KBM-7 (cell line): ENCODE data around the gene MYH14.

Experiments used
- DNase-seq: peaks from one replicate; pipeline ENCODE4 v3.0.0-alpha.2; 2015
- in situ Hi-C: fragments of 300-500 bp; cut with MboI; formaldehyde crosslinking; loops from 2 replicates; pipeline ENCODE4 v1.14.3; 2020; ENCODE audit warnings: low sequenced_read_pairs, low pct_unique_long_range_greater_than_20kb, mixed read lengths

Gene MYH14

DNA sequence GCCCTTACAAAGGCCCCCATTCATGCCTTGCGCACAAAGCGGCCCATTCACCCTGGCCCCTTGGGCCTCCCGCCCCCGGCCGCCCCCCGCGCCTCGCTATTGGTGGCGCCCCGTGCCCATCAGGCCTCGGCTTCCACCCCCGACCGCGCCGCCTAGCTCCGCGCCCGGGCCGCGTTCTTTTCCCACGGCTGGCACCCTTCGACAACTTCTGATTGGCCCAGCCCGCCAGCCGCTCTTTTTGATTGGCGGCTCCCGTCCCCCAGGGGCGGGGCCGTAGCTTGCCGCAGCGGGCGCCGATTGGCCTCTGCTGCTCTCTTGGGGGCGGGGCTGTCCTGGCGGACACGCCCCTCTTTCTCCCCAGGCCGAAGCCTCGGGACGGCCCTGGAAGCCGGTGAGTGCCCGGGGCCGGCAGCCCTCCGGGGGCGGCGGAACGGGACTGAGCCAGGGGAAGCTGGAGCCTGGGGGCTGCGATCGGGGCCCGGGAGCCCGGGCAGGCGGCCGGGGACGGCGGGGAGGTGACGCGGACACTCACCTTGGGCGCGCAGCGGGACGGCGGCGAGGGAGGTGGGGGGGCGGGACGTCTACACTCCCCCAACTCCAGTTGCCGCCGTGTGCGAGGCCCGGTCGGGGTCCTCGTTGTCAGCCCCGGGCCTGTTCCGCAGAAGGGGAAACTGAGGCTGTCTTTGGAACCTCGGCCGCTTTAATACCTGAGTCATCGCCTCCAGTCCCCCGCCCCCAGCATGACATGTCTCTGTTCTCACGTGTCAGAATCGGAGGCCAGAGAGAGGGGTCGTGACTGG lies at the start of gene MYH14:
Gene MYH14 (plus strand): TSS at position 342 of the 800 bp plus-strand sequence. CDS start 6,744 bp downstream, outside the sequence.
- no peak for DNase-seq
- in situ Hi-C loops: no loop called here

DNA sequence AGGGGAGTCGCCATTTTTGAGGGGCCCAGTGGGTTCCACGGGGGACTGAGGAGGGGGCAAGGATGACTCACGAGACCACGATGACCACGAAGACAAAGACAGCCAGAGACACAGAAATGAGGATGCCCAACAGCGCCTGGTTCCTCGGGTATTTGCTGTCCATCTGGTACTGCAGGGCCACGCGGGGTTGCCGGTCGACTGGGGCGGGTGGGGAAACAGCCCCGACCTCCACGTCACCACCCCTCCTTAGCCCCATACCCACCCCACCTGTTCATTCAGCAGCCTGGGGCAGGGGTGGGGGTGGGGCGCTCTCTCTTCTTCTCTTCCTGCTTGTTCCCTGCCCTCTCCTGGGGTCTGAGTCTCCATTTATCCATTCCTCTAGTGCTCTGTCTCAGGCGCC lies 48.9 kb upstream of the MYH14 start:
- in situ Hi-C loops: no loop called here
- no peak for DNase-seq

DNA sequence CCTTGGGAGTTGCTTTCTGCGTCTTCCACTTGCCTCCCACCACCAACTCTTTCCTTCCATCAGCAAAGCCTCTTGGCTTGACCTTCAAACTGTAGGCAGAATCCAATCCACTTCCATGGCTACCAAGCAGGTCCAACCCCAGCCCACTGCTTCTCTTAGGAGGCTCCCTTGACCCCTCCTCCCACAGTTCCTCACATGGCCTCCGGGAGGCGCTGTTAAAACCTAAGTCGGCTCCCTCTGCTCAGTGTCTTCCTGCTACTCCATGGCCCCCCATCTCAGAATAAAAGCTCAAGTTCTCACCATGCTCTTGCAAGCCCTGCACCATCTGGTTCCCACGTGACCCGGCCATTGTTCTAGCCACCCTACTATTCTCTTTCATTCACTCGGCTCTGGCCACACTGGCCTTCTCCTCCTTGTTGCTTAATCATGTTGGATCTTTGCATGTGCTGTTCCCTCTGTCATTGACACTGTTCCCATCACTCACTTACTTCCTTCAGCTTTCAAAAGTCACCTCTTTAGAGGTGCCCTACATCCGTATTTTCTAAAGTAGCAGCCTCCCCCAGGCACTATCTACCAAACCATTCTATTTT lies 47.8 kb upstream of the MYH14 start:
- no peak for DNase-seq
- in situ Hi-C loops: no loop called here

DNA sequence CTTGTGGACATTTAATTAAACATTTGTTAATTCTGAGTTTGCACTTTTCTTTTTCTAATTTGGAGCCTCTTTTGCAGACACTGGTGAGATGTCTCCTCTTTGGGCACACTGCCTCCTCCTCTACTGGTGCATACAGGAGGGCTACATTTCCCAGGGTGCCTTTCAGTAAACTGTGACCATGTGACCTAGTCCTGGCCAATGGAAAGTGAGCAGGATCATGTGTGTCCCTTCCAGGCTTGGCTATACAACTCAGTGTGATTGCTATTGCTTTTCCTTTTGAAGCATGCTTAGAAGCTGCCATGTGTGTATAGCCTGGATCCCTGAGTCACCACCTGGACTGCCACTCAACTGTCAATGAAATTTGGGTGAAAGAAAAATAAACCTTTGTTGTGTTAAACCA lies 44.8 kb upstream of the MYH14 start:
- DNase-seq: no peak
- in situ Hi-C loops: no loop called here

DNA sequence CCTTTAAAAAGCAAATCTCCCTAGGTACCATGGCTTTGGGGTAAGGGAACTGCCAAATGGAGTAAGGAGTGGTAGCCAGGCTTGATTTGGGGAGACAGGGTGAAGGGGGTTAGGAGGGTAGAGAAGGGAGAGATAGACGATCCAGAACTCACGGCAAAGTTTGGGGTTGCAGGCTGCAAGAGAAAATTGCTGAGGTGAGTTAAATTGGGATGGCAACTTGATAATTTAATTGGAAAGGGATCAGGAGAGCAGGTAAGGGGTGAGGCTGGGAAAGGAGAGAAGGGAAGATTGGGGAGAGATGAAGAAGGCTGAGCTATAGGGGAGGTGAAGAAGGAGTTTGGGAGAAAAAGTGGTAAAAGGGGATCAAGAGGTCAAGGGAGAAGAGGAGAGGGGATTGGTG lies 44.3 kb upstream of the MYH14 start:
- in situ Hi-C loops: no loop called here
- DNase-seq: no peak

DNA sequence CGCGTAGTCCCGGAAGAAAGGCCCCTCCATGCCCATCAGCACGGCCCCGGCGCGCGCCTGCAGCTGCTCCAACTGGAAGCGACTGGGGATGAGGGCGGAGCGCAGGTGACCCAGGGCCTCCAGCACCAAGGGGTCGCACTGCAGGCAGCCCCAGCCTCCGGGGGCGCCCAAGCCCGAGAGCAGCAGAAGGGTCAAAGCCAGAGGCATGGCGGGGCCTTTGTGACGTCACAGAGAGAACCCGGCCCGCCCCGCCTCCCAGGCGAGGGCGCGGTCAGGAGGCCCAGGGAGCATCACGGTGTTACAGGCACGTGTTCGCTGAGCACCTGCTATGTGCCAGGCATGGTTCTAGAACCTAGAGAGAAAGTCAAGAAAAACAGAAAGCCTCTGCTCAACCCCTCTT lies 40.4 kb upstream of the MYH14 start, which contains the start of gene IZUMO2:
Gene IZUMO2 (minus strand): TSS at position 294 of the 400 bp plus-strand sequence. CDS start 87 bp downstream, at position 207.
- in situ Hi-C loops: no loop called here
- no peak for DNase-seq

DNA sequence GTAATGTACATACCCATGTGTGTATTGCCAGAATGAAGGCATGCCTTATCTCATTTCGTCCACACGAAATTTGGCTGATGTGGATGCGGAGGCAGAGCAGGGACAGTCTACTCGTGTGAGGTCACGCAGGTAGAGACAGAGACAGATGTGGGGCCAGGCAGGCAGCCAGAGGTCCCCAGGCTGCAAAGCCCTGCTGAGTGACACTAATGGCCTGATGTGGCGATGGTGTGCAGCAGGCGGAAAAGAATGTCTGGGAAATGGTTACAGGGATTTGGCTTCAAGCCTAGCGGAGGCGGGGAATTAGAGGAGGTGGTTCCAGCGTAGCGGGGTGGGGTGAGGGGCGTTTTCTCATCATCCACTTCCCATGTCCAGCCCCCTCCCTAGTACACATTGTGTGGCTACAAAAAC lies 36.1 kb upstream of the MYH14 start:
- DNase-seq: no peak
- in situ Hi-C loops: no loop called here

DNA sequence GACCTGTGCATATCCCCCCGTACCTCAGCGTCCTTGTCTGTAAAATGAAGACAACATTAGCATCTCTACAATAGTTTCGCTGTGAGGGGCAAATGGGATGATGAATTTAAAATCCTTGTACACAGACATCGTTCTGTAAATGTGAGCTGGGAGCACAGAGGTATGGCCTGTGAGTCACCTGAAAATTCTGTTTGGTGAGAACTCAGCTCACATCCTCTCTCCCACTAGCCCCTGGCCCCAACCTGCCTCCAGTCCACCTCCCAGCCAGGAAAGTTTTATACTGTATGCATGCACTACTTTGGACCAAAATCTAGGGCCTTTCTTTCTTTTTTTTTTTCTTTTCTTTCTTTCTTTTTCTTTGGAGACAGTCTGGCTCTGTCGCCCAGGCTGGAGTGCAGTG lies 31.7 kb upstream of the MYH14 start:
- in situ Hi-C loops: no loop called here
- no peak for DNase-seq

DNA sequence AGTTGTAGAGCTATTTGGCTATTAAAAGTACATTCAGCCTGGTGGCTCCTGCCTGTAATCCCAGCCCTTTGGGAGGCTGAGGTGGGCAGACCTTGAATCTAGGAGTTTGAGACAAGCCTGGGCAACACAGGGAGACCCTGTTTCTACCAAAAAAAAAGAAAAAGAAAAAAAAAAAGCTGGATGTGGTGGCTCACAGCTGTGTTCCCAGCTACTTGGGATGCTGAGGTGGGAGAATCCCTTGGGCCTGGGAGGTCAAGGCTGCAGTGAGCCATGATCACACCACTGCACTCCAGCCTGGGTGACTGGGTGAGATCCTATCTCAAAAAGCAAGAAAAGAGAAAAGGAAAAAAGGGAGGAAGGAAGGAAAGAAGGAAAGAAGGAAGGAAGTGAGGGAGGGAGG lies 30.7 kb upstream of the MYH14 start:
- DNase-seq: no peak
- in situ Hi-C loops: no loop called here

DNA sequence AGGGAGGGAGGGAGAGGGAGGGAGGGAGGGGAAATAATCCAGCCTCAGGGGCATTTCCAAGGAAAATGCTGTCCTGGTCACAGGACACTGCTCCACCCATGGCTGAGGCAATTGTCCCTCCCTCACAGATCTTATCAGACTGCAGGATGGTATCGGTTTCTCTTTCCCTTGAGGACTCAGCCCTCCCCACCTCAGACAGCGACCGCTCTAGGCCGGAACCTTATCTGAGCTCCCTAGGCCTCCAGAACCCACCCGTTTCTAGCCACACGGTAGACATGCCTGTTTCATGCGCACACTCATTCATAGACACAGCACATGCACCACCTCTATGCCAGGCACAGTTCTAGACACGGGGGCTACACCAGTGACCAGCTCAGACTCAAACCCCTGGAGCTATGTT lies 30.3 kb upstream of the MYH14 start:
- in situ Hi-C loops: no loop called here
- peak; percentile 11 for DNase-seq

DNA sequence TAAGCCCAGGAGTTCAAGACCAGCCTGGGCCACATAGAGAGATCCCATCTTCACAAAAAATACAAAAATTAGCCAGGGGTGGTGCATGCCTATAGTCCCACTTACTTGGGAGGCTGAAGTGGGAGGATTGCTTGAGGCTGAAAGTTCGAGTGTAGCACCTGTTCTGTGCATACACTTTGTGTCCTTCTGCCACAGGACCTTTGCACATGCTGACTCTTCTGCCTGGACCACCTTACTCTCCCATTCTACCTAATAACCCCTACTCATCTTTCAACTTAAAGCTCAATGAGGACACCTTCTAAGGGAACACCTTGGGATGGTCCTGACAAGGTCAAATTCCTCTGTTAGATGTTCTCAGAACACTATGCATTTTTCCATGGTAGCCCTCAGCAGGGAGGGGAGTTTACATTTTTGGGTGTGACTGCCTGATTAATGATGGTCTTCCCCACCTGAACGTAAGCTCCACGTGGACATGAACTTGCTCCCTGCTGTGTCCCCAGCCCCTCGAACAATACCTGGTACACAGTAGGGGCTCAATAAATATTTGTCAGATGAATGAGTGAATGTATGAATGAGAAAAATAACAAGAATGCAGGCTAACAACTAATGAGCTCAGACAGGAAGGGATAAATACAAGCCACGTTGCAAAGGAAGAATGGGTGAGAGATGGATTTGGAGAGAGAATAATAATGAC lies 29.2 kb upstream of the MYH14 start:
- in situ Hi-C loops: no loop called here
- no peak for DNase-seq

DNA sequence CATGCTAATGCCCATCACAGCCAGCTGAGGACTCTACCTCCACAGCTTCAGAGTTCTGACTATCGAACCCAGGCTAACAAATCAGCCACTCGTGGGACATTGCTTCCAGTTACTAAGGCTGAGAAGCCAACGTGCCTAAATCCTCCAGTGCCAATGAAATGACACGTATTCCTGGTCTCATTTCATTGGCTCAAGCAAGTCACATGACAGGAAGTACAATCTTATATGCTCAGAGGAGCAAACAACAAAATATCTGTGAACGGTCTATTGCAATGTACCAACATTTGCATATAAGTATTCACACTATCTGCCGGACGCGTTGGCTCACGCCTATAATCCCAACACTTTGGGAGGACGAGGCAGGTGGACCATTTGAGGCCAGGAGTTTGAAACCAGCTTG lies 27.5 kb upstream of the MYH14 start:
- in situ Hi-C loops: no loop called here
- no peak for DNase-seq

DNA sequence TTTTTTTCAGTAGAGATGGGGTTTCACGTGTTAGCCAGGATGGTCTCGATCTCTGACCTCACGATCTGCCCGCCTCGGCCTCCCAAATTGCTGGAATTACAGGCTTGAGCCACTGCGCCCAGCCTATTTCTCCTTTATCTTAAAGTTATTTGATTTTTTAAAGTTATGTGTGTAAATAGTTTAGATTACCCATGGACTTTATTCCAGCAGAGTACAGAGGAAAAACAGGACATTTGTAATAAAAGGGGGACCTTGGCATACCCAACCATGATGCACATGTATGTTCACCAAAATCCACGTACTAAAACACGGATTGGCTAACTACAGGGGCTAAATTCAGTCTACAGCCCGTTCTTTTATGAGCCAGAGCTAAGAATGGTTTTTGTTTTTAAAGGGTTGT lies 26.6 kb upstream of the MYH14 start:
- no peak for DNase-seq
- in situ Hi-C loops: no loop called here

DNA sequence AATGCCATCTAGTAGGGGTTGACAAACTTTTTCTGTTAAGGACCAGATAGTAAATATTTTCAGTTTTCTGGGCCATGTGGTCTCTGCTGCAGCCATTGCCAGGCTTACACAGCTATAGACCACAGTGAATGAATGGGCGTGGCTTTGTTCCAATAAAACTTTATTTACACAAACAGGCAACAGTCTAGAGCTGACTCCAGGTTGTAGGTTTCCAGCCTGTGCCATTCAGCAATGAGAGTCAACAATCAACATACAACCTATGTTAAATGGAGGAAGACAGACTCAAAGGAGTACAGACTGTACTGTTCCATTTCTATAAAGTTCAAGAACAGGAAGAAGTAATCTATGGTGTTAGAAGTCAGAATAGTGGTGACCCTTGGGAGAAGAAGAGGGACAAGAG lies 25.1 kb upstream of the MYH14 start:
- no peak for DNase-seq
- in situ Hi-C loops: no loop called here

DNA sequence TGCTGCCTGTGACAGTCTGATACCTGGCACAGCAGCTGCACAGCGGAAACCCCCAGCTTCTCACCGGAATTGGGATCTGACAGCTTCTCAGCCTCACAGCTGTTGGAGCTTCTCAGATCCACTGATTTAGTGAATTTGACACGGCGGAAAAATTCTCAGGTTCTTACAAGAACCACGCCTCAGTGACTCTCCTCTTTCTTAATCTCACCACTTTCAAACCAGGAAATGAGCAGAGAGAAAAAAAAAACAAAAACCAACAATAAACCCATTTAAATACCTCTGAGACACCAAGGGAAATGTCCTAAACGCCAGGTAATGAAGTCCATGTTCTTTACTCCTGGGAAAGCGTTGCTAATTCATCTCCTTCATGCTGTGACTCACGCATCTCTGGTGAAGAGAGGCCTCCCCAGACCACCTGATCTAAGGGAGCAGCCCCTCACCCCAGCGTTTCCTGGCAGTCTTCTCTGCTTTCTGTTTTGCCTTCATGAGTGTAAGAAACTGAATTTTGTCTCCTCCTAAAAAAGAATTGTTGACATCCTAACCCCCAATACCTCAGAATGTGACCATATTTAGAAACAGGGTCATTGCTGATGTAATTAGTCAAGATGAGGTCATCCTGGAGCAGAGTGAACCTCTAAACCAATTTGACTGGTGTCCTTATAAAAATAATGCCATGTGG lies 24.4 kb upstream of the MYH14 start:
- in situ Hi-C loops: no loop called here
- DNase-seq: no peak

DNA sequence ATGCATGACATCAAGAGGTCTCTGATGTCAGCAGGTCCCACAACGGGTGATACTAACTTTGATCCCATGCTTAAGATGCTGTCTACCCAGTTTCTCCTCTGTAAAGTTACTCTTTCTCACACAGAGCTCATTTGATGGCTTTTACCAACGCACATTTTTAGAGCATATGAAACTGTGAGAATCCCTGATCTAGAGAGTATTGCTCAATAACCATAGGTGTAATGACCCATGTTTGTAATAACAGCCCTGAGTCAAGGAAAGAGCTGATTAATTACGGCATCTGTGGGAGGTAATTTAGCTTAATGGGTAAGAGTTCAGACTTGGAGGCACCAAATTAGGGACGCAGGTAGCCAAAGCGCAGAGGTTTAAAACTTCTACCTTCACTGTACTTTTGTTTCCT lies 22.3 kb upstream of the MYH14 start:
- in situ Hi-C loops: no loop called here
- DNase-seq: no peak

DNA sequence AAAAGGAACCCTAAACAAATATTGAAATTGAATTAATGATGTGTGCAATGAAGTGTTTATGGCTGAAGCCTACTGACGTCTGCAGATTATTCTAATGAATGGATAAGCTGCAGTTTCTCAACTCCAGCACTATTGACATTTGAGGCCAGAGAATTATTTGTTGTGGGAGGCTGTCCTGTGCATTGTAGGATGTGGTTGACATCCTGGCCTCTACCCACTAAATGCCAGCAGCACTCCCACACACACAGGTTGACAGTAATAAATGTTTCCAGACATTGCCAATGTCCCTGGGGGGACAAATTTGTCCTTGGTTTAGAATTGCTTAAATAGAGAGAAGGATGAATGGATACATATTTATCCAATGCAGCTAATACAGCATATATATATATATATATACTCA lies 19.2 kb upstream of the MYH14 start:
- in situ Hi-C loops: no loop called here
- no peak for DNase-seq

DNA sequence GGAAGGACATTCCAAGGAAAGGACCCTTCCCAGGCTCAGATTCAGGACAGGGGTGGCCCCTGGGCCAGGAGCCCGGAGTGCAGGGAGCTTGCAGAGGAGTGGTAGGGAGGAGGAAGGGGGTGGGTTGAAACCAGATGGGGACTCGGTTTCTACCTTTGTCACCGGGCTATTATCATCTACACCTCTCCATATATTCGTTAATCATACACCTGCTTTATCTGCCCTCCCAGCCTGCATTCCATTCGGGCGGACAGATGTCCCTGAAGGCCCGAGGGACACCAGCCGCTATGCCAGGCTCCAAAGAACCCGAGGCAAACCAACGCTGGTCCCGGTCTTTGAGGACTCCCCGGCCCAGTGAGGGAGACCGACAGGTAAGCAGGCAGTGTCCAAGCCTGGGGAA lies 15.5 kb upstream of the MYH14 start:
- in situ Hi-C loops: no loop called here
- no peak for DNase-seq

DNA sequence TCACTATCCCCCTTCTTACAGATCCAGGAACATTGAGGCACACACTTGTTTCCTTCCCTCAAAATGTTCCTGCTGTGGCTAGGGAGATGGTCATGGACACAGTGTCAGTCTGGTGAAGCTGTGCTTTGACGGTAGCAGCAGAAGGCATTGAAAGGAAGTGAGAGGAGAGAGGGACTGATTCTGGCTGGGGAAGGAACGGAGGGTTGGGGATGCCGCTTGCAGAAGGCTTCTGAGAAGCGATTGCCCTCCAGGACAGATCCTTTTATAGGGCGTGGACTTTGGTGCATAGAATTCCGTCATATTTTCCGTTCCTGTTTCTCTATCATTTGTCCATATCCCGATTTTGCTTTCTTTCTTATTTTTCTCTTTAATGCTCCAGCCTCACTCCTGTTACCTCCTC lies 14.1 kb upstream of the MYH14 start:
- in situ Hi-C loops: no loop called here
- no peak for DNase-seq

DNA sequence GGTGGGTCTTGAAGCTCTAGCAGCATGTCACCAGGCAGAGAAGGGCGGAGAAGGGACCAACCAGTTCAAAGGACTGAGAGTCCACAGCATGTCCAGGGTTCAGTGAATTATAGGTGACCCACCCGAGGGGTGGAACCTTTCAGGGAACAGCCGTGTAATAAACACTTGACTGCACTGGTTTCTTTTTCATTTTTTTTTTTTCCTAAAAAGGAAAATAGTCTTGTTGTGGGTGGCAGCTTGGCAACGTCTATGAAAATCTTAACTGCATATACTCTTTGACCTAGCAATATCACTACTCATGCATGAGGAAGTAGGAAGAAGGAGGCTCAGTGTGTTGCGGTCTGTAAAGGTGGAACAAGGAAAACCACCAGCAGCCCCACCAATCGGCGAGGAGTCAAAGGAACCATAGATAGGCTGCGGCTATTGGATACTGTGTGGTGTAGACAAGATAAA lies 13.0 kb upstream of the MYH14 start:
- DNase-seq: peak; percentile 67
- in situ Hi-C loops: no loop called here
